GM18498 (cell line): ENCODE results near the gene CD99L2.

Source experiments
- ATAC-seq: cut with Tn5 transposase; IDR thresholded peaks from one replicate; pipeline ENCODE4 v1.9.1; 2021; ENCODE audit warnings: mild to moderate bottlenecking, moderate library complexity; ENCODE audit not compliant: unreplicated experiment

CD99L2 gene

DNA sequence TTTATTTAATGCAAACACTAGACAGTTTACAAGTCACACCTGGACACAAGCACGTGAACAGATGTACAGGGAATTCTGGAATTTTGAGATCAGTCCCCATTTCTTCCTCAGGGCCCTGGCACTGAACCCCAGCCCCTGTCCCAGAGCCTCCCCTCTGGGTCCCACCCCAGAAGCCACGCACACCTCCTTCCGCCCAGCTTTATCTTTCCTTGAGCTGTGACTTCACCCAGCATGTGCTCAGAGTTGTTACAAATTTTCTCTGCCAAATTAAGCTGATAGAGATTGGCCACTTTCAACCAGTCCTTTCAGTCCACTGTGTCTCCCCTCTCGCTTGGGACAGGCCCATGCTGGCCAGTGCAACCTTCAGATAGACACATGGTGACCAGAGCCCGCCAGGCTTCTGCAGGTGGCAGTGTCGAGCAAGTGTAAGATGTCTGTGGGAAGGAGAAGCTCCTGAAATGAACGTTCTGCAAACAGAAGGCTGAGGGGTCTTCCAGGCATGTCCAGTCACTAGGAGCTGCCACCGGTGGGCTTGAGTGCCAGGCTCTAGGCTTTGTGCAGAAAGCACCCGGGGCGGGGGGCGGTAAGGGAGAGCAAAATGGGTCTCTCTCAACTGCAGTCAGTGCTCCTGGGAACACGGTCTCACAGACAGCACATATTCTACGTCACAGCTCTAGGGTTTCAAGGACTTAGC lies 132.0 kb downstream of the CD99L2 start:
- no peak for ATAC-seq

DNA sequence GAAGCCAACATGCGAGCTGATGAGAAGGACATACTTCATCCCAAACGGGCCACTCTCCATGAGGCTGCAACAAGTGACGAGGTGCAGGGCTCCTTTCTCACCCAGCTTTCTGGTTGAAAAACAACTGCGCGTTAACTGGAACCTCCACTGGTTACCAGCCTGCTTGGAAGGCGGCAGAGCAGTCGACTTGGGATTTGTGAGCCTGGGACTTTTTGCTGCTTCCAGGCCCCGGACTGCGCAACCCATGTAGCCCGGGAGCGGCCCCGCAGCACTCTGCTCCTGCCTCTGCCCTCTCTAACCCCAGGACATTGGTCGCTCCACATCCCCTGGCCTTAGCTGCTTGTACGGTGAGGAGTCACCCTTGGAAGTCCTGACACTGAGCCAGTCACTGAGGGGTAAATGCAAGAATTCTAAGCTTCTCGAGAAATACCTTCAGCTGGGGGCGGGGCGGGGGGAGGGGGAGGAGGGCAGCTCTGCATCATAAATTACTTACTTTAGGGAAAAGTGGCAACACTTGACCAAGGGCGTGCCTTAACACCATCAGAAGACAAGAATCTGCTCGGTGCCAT lies 132.6 kb downstream of the CD99L2 start:
- ATAC-seq: no peak

DNA sequence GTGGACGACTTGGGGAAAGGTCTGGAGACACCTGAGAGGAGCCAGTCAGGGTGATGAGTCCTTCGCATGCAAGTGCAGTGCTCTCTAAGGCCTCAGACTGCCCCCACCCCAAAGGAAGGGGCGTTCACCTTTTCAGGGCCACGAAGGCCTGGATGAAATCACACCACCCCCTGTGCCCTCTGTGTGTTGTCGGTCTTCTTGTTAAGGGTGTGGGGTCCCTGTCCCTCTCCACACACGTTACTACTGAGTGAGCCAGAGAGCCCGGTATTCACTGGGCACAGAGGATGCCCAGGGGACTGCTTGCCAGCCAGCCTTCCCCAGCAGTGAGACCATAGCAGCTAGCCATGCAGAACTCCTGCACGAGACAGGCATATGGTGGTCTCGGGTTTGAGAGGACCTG lies 133.2 kb downstream of the CD99L2 start:
- ATAC-seq: no peak

DNA sequence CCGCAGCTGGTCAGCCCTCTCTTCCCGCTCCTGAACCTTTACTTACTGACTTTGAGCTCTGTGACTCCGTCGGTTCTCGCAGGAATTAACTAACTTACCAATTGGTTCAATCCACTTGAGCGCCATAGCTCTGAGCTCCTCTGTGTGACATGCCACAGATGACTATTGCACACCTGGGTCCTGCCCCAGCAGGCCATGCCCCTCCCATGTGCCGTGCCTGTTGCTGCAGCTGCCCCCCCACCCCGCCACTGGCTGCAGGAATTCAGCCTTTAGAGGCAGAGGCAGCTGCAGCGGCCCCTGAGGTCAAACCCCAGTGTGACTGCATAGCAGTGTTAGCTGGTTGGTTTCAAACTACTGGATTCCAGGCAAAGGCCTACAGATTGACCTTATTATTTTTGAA lies 134.7 kb downstream of the CD99L2 start:
- ATAC-seq: no peak

DNA sequence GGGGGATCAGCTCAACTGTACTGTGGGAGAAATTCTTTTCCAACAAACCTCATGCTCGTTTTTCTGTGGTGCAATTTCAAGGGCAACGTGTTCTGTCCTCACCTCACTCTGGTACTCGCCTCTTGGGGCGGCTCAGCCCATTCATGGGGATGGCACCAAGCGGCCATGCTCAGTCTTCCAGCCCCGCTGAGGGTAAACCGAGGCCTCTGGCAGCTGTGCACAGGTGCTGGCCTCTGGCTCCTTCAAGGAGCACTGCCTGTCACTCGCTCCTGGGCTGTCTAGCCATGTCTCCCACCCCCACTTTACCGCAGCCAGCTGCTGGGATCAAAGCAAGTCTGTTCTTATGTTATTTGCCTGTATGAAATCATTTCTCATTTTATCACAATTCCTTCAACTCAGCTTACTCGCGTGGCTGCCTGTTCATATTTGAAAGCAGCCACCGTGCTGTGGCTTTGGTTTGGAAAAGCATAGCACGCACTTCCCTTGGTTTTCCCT lies 135.1 kb downstream of the CD99L2 start:
- ATAC-seq: no peak

DNA sequence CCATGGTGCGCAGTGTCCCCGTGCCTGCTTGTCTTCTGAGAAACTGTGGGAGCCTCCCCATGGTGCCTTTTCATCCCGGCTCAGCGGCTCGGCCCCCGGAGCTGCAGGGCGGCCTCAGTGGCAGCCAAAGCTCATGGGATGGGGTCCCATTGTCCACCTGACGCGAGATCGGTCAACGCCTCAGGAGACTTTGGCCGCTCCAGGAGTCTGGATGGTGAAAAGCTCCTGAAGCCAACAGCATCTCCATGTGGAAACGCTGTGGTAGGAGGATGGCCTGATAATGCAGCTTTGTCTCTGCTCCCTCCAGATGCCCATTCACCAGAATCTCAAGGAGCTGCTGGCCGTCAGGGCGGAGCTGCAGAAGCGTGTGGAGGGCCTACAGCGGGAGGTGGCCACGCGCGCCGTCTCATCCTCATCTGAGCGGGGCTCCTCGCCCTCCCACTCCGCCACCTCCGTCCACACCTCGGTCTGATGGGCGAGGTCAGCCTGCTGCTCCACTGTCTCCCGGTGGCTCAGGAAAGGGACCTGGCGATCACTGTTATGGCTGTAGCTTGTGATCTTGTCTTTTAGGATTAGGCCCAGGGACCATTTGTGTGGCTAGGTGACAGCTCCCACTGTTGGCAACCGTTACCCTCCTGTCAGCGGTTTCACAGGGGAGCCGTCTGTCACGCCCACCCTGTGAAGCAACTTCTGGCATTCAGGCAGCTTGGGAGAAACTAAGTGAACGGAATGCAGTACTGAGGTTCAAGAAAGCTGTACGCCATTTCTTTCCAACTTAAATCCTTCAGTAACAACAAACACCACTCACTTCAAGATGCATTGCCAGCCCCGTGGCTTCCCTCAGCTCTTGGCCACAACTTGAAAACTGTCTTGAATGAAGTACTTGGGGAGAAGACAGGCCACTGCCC lies 136.0 kb downstream of the CD99L2 start:
- no peak for ATAC-seq

DNA sequence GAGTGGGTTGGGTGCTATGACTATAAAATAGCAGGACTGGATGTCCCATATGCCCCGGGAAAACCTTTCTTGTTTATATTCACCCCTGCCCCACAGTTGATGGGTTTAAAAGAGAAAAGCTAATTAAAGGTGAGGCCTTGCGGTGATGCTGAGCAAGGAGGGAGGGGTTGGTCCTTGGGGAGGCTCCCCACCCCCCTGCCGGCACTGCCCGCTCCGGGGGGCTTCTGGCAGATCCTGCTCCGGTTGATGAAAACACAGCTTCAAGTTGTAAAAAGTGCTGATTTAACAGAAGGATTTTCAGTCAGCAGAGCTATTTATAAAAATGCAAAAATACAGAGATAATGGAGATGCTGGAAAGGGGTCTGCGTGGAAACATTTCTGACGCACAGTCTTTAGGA lies 136.7 kb downstream of the CD99L2 start:
- no peak for ATAC-seq

DNA sequence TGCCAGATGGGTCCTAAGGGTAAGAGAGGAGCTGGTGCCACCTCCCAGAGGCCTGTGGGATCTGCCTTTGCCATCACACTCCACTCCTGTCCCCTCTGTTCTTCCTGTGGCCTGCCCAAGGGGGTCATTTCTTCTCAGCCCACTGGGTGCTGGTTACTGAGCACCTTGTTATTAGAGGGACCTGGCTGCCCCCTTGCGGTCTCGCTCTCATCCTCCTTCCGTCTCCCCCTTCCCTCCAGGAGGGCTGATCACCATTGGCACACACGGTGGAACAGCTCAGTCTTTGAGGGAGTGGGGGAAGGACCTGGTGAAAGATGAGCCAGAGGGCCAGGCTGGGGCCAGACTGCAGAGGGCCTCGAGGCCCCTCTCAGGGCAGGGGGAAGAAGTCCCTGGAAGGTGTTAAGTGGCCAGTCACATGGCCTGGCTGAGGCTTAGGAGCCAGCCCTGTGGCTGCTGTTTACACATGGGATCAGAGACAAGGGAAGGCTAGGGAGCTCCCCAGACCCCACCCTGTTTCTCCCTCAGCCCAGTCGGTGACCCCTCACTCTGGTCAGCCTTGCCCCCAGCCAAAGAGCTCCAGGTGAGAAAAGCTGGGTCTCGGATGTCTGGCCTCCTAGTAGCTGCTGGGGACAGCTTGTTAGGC lies 137.2 kb downstream of the CD99L2 start:
- ATAC-seq: no peak

DNA sequence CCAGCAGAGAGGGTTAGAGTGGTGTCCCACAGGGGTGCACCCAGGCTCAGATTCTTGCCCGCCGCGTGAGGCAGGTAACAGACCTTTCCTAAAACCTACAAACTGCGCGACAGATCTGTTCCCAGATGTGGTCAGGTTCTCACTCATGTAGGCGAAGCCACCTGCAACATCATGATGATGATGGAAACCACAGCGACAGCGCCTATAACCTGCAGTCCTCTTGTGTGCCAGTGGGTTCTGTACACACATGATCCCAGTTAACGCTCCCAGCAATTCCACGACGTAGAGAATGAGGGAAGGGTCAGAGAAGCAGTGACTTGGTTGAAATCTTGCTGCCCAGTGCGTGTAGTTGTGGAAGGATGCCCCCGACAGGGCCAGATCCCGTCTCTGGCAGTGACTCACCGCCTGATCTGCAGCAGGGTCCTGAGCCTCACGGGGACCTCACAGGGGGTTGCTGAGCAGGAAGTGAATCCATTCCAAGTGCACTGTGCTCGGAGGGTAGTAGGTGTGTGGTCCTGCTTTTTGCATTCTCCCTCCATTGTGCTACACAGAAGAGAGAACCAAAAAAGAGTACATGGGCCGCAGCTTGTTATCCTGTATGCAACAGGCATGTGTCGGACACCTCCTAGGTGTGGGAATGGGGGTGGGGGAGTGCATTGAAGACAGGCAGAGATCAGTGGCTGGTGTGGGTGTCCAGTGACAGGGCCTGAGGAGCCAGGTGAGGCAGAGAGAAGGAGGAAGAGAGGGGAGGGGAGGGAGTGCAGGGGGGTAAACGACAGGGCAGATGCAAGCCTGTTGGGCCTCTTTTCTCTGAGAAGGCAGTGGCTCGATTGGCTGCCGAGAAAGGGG lies 138.7 kb downstream of the CD99L2 start:
- no peak for ATAC-seq

DNA sequence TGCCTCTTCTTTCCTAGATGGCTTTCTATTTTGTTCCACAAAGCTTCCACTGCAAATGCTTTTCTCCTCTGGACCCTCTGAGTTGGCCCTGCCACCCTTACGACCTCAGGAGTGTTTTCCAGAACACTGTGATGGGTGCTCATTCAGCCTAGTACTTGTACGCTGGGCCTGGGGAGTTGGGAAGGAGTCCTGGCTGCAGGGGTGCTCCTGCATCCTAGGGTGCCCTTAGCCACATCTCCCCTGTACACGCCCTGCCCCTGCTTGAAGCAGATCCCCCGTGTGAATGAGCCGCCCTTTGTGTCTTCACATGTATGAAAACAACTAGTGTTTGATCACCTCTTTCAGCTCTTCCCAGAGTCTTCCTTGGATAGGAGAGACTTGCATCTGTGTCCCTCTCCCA lies 141.1 kb downstream of the CD99L2 start:
- no peak for ATAC-seq

DNA sequence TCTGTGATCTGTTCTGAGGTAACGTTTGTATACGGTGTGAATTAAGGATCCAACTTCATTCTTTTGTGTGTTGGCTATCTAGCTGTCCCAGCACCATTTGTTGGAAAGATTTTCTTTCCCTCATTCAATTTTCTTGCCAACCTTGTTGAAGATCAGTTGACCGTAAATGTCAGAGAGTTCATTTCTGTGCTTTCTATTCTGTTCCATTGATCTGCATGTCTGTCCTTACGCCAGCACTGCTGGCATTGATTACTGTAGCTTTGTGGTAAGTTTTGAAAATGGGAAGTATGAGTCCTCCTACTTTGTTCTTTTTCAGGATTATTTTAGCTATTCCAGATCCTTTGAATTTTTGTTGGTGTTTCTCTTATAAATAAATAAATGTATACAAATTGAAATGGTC lies 144.5 kb downstream of the CD99L2 start:
- no peak for ATAC-seq

DNA sequence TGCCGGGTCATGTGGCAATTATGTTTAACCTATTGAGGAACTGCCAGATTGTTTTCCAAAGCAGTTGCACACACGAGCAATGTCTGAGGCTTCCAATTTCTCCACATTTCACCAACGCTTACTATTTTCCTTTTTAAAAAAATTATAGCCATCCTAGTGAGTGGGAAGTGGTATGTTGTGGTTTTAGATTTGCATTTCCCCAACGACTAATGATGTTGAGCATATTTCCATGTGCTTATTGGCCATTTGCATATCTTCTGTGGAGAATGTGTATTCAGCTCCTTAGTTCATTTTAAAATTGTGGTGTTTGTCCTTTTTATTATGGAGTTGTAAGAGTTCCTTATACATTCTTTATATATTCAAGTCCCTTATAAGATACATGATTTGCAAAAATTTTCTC lies 145.1 kb downstream of the CD99L2 start:
- ATAC-seq: no peak

DNA sequence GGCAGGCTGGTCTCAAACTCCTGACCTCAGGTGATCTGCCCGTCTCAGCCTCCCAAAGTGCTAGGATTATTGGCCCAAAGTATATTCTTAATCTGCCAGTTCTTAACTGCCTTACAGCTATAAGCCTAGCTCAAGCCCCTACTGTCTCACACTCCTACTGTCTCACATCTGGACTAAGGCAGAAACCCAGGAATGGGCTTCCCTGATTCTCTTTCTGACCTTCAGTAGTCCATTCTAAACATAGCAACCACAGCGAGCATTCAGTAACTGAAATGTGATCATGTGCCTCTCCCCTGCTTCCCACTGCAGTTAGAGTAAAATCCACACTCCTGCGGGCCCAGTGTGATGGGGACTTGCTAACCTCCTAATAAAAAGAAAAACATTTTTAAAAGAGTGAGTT lies 146.3 kb downstream of the CD99L2 start:
- no peak for ATAC-seq

DNA sequence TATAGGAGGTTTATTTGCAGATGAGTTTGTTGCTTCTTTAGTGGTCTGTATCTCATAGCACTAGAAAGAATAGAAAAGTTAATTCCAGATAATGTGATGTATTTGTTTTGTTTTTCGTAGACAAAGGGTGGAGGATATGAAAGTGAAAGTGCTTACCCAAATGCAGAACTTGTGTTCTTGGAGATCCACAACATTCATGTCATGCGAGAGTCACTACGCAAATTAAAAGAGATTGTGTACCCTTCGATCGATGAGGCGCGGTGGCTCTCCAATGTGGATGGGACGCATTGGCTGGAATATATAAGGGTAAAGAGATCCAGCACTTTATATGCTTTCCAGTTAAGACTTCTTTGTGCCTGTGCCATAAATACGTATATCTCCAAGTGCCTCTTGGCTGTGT lies 162.0 kb downstream of the CD99L2 start:
- ATAC-seq: peak; percentile 50

DNA sequence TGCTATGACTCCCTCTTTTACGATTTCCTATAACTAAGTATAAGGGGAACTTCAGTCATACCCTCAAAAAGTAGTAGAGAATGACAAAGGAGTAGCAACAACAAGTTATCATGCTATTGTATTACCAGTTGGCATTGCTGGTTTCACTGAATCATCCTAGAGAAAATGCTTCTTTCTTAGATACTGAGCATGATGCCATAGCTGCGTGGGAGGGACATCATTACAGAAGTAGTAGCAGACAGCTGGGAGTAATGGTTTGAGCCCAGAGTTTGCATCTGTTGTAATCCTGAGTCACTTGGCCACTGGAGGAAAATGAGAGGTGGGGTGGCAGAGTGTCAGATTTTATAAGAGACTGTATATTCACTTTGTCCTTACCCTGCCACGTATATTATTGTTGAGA lies 166.7 kb downstream of the CD99L2 start:
- ATAC-seq: no peak

DNA sequence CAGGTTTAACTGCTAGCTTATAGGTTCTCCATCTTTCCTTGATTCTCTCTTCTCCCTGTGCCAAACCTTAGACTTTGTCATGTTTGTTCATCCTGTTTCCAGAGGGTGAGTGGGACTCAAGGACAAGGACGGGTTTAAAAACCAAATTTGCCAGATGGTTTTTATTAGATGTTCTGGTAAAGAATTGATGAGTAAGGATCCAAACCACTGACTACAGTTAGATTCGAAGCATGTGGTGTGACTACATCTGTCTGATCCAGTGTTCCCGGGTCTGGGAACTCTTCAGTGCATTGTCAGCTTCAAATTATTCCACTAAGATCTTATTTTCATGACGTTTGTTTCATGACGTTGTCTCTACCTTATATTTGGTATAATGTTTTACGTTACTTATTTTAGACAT lies 167.7 kb downstream of the CD99L2 start:
- ATAC-seq: no peak

DNA sequence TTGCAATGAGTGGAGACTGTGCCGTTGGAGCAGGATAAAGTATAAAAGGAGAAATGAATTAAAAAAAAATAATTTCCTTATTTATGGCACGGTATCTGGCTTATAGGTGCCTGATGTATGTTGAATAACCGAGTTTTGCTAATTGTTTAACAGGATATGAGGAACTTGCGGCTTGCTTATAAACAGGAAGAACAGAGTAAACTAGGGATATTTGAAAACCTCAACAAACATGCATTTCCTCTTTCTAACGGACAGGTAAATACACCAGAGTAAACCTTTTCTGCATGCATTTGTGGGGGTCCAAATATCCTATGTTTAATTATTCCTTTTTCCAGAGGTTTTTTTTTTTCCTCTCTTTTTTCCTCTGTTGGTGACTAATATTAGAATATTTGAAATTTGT lies 168.5 kb downstream of the CD99L2 start:
- ATAC-seq: no peak

DNA sequence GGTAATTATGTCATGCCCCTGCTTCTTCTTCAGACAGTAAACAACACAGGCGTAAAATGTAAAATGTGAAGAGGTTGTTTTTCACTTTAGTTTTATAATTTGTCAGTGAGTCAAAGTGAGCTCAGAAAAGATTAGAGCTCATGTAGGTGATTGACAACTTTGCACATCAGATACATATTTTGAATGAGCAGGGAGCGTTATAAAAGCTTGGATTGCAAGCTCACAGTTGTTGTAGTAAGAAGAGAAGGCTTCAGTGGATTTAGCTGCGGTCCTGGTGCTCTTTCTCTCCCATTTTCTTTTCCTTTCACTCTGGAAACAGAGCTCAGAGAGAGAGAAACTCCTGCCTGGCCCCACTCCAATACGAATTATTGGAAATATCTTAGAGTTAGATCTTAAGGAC lies 178.8 kb downstream of the CD99L2 start:
- no peak for ATAC-seq
